Measurements from ENCODE around the gene CCDC178.

Gene CCDC178

DNA sequence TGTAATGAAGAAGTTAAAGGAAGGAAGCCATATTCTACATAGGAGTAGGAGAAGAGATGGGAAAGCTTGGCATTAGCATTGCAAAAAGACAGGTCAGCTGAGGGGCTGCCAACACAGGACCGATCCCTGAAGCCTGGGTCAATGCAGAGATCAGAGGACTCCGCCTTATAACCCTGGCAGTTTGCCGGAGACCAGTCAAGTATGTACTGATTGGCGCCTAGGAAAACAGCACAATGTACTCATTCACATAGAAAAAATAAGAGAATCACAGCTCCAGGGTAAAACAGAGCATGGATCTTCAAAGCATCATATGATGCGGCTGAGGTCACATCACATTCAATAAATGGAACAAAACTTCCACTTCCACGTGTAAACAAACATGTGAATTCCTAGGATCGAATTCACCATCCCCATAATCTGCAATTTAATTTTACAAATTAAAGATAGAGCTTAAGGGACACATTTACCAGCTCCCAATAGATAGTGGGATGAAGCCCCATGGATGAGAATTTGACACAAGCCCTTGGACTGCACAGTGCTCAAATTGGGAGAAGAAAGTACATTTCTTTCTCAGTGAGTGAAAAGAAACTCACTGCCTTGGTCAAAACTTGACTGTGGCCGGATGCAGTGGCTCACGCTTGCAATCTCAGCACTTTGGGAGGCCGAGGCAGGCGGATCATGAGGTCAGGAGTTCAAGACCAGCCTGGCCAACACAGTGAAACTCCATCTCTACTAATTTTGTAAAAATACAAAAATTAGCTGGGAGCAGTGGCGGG is 532.7 kb downstream of the CCDC178 start:
- no peaks in the 10 kb centered on the region for H3K4me1 ChIP-seq (ENCODE audit: control insufficient read depth, low read depth, low read length)
- no peak overlapping the region for H3K9ac ChIP-seq (ENCODE audit: low read length)
- H3K27ac ChIP-seq (ENCODE audit: low read length), result no peak overlapping the region
- no peaks in the 10 kb centered on the region for H3K27me3 ChIP-seq (ENCODE audit: control insufficient read depth, insufficient read depth, low read length)
- H3K9me3 ChIP-seq (ENCODE audit: control insufficient read depth, low read depth, low read length), result no peaks in the 10 kb centered on the region
- H3K36me3 ChIP-seq (ENCODE audit: control insufficient read depth, low read depth, low read length), result no peaks in the 10 kb centered on the region
- H3K4me3 ChIP-seq (ENCODE audit: low read length), result no peak overlapping the region

DNA sequence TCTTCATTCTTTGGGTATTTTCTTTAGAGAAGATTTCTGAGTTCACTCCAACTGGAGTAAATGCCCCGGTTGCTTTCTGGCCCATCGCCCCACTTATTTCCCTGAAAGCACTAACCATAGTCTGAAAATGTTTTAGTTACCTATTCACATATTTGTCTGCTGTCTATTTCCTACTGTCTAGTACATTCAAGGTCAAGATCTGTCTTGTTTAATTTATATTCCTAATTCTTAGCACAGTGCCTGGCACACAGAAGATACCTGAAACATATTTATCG is 533.3 kb downstream of the CCDC178 start:
- Histone ChIP-seq H3K9me3 (ENCODE audit: control insufficient read depth, low read depth, low read length) (no peaks in the 10 kb centered on the region), H3K9ac (ENCODE audit: low read length) (no peak overlapping the region), H3K27ac (ENCODE audit: low read length) (no peak overlapping the region), H3K4me3 (ENCODE audit: low read length) (no peak overlapping the region), H3K4me1 (ENCODE audit: control insufficient read depth, low read depth, low read length) (no peaks in the 10 kb centered on the region), H3K27me3 (ENCODE audit: control insufficient read depth, insufficient read depth, low read length) (no peaks in the 10 kb centered on the region), H3K36me3 (ENCODE audit: control insufficient read depth, low read depth, low read length) (no peaks in the 10 kb centered on the region)

DNA sequence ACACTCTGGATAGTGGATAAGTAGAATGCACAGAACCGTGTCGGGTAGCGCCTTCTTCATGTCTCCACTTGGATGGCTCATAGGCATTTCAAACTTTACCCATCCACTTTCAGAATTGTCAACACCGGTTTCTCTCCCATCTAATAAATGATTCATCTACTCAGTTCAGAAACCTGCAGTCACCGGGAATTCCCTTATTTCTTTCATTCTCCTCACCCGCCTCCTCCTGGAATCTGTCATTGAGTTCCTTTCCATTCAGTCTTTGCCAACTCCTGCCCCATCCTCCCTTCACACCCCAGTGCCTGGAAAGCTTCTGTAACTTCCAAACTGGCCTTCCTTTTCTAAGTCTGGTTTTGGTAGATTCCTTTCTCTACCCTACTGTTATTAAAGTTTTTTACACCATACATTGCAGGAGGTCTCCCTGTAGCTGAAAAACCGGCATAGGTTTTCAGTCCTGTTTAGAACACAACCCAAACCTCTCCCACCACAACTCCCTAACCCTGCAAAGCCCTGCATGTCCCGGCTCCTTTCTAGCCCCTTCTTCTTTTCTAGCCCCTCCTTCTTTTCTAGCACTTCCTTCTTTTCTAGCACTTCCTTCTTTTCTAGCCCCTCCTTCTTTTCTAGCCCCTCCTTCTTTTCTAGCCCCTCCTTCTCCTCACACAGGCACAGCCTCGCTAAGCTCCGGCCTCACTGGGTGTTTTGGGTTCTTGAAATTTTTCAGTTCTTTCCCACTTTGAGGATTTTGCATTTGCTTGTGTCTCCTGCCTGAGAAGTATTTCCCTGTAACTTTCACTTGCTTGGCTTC is 533.8 kb downstream of the CCDC178 start:
- H3K9me3 ChIP-seq (ENCODE audit: control insufficient read depth, low read depth, low read length), result no peaks in the 10 kb centered on the region
- no peak overlapping the region for H3K9ac ChIP-seq (ENCODE audit: low read length)
- H3K27me3 ChIP-seq (ENCODE audit: control insufficient read depth, insufficient read depth, low read length), result no peaks in the 10 kb centered on the region
- H3K27ac ChIP-seq (ENCODE audit: low read length), result no peak overlapping the region
- H3K4me3 ChIP-seq (ENCODE audit: low read length), result no peak overlapping the region
- no peaks in the 10 kb centered on the region for H3K36me3 ChIP-seq (ENCODE audit: control insufficient read depth, low read depth, low read length)
- no peaks in the 10 kb centered on the region for H3K4me1 ChIP-seq (ENCODE audit: control insufficient read depth, low read depth, low read length)

DNA sequence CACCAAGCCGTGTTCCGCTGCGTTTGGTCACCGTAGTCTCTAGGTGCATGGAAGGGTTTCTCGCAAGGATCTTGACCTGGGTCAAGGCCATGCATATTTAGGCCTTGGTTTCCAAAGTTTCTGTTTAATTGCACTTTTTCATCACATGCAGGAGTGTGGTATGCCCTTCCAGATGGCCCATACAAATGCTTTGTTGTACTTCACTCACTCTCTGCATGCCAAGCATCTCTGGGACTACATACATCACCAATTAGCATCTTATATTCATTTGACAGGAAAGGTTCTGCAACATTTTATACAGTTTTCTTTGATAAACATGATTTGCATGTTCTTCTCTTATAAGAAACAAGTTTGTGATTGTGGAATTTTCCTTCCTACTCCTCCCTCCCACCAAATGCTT is 534.9 kb downstream of the CCDC178 start:
- H3K9ac ChIP-seq (ENCODE audit: low read length), result no peak overlapping the region
- no peak overlapping the region for H3K4me3 ChIP-seq (ENCODE audit: low read length)
- no peaks in the 10 kb centered on the region for H3K27me3 ChIP-seq (ENCODE audit: control insufficient read depth, insufficient read depth, low read length)
- no peak overlapping the region for H3K27ac ChIP-seq (ENCODE audit: low read length)
- H3K4me1 ChIP-seq (ENCODE audit: control insufficient read depth, low read depth, low read length), result no peaks in the 10 kb centered on the region
- no peaks in the 10 kb centered on the region for H3K9me3 ChIP-seq (ENCODE audit: control insufficient read depth, low read depth, low read length)
- H3K36me3 ChIP-seq (ENCODE audit: control insufficient read depth, low read depth, low read length), result no peaks in the 10 kb centered on the region

DNA sequence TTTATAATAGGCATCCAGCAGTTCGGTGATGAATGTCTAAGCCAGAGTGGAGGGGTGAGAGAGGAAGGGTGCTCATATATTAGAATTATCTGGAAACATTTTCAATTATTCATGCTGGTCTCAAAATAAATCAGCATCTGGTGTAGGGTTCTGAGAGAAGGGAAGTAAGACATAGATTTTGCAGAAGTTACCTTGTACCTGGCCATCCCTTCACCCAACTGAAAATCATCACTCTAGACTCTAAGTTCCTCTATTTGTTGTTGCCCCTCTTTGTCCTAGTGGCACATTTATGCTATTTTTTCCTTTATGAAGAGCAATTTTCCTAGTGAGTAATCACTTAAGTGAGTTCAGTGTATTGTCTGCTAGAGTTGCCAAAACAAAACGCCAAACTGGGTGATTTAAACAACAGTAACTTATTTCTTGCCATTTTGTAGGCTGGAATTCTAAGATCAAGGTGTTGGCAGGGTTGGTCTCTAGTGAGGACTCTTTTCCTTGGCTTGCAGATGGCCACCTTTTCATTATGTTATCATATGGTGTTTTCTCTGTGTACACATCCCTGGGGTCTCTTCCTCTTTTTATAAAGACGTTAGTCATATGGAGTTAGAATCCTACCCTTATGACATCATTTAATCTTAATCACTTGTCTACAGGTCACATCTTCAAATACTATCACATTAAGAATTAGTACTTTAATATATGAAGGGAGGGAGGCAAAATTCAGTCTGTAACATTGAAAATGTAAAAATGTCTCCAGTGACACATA is 537.8 kb downstream of the CCDC178 start:
- Histone ChIP-seq H3K9ac (ENCODE audit: low read length) (no peak overlapping the region), H3K27ac (ENCODE audit: low read length) (no peak overlapping the region), H3K4me1 (ENCODE audit: control insufficient read depth, low read depth, low read length) (no peaks in the 10 kb centered on the region), H3K27me3 (ENCODE audit: control insufficient read depth, insufficient read depth, low read length) (no peaks in the 10 kb centered on the region), H3K4me3 (ENCODE audit: low read length) (no peak overlapping the region), H3K9me3 (ENCODE audit: control insufficient read depth, low read depth, low read length) (peaks cover 5% of the 10 kb centered on the region), H3K36me3 (ENCODE audit: control insufficient read depth, low read depth, low read length) (no peaks in the 10 kb centered on the region)

DNA sequence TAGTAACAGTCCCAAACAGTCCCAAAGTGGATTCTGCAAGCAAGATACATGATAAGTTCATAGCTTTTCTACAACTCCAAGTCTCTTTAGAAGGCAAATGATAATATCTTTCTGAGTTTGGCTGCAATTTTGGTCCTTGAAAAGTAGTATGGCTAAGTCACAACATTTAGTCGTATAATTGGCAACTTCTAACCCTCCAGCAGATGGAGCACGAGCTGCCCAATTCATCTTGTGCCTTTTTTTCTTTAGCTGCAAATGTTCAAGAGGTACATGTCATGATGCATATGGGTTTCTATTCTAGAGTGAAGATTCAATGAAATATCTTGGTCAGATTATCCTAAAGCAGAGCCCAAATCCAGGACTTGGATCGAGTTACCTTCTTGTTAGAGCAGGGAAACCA is 540.7 kb downstream of the CCDC178 start:
- no peaks in the 10 kb centered on the region for H3K4me1 ChIP-seq (ENCODE audit: control insufficient read depth, low read depth, low read length)
- no peaks in the 10 kb centered on the region for H3K27me3 ChIP-seq (ENCODE audit: control insufficient read depth, insufficient read depth, low read length)

DNA sequence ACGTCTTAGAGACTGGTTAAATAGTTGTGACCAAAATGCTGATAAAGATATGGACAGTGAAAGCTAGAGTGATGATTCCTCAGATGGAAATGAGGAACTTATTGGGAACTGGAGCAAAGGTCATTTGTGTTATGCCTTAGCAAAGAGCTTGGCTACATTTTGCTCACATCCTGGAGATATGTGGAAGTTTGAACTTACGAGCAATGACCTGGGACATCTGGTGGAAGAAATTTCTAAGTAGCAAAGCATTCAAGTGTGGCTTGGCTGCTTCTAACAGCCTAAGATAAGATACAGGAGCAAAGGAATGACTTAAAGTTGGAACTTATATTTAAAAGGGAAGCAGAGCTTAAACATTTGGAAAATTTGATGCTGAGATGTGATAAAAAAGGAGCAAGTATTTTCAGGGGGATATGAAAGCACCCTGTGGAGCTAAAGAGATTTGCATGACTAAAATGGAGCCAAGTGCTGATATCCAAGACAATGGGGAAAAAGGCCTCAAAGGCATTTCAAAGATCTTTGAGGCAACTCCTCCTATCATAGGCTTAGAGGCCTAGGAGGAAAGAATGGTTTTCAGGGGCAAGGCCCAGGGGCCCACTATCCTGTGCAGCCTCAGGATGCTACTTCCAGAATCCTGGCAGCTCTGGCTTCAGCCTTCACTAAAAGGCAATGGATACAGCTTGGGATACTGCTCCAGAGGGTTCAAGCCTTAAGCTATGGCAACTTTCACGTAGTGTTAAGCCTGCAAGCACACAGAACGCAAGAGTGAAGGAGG is 543.6 kb downstream of the CCDC178 start:
- no peak overlapping the region for H3K9ac ChIP-seq (ENCODE audit: low read length)
- H3K27ac ChIP-seq (ENCODE audit: low read length), result no peak overlapping the region
- H3K27me3 ChIP-seq (ENCODE audit: control insufficient read depth, insufficient read depth, low read length), result no peaks in the 10 kb centered on the region
- H3K36me3 ChIP-seq (ENCODE audit: control insufficient read depth, low read depth, low read length), result no peaks in the 10 kb centered on the region
- H3K4me3 ChIP-seq (ENCODE audit: low read length), result no peak overlapping the region
- H3K9me3 ChIP-seq (ENCODE audit: control insufficient read depth, low read depth, low read length), result peaks cover 20% of the 10 kb centered on the region
- H3K4me1 ChIP-seq (ENCODE audit: control insufficient read depth, low read depth, low read length), result no peaks in the 10 kb centered on the region

More for the DNA sequence above, 540.7 kb downstream of the CCDC178 start:
- peaks cover 20% of the 10 kb centered on the region for H3K9me3 ChIP-seq (ENCODE audit: control insufficient read depth, low read depth, low read length)
- H3K27ac ChIP-seq (ENCODE audit: low read length), result no peak overlapping the region
- H3K4me3 ChIP-seq (ENCODE audit: low read length), result no peak overlapping the region
- no peaks in the 10 kb centered on the region for H3K36me3 ChIP-seq (ENCODE audit: control insufficient read depth, low read depth, low read length)
- no peak overlapping the region for H3K9ac ChIP-seq (ENCODE audit: low read length)

DNA sequence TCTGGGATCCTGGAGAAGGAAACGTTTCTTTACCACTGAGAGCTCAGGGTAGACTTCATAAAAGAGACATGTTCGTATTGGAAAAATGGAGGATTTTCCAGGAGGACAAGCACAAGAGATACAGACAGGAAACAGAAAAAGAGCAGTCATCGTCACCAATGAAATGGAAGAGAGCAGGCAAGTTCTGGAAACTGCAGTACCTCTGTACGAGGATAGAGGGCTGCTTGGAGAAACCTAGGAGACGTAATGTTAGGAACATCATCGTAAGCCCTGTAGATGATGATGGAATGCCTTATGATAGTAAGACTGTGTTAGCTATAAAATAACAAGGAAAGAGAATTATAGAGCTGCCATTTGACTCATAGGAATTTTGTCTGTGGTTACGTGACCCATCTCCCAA is 546.6 kb downstream of the CCDC178 start:
- no peak overlapping the region for H3K27ac ChIP-seq (ENCODE audit: low read length)
- H3K9ac ChIP-seq (ENCODE audit: low read length), result no peak overlapping the region
- no peaks in the 10 kb centered on the region for H3K27me3 ChIP-seq (ENCODE audit: control insufficient read depth, insufficient read depth, low read length)
- H3K9me3 ChIP-seq (ENCODE audit: control insufficient read depth, low read depth, low read length), result peaks cover 20% of the 10 kb centered on the region
- H3K36me3 ChIP-seq (ENCODE audit: control insufficient read depth, low read depth, low read length), result no peaks in the 10 kb centered on the region
- no peak overlapping the region for H3K4me3 ChIP-seq (ENCODE audit: low read length)
- peaks cover 20% of the 10 kb centered on the region for H3K4me1 ChIP-seq (ENCODE audit: control insufficient read depth, low read depth, low read length)

DNA sequence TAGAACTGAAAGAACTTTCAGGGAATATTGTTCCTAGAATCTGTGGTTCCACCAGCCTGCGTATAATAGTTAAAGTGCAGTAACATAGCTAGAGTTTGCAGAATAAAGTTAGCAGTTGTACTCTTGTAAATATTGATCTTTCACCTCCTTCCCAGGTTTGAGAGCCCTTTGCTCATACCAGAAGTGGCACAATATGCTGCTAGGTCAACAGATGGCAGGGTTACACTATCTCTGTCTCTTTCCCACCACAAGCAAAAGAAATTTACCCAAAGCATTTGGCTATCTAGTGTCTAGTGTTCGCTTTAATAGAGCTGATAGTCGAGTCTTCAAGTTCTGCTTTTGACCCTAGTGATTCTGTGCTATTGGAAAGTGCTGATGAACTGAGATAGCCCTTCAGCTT is 548.7 kb downstream of the CCDC178 start:
- Histone ChIP-seq H3K27me3 (ENCODE audit: control insufficient read depth, insufficient read depth, low read length) (no peaks in the 10 kb centered on the region), H3K4me3 (ENCODE audit: low read length) (no peak overlapping the region), H3K9ac (ENCODE audit: low read length) (no peak overlapping the region), H3K36me3 (ENCODE audit: control insufficient read depth, low read depth, low read length) (no peaks in the 10 kb centered on the region), H3K4me1 (ENCODE audit: control insufficient read depth, low read depth, low read length) (peaks cover 29% of the 10 kb centered on the region), H3K9me3 (ENCODE audit: control insufficient read depth, low read depth, low read length) (peaks cover 6% of the 10 kb centered on the region), H3K27ac (ENCODE audit: low read length) (no peak overlapping the region)

DNA sequence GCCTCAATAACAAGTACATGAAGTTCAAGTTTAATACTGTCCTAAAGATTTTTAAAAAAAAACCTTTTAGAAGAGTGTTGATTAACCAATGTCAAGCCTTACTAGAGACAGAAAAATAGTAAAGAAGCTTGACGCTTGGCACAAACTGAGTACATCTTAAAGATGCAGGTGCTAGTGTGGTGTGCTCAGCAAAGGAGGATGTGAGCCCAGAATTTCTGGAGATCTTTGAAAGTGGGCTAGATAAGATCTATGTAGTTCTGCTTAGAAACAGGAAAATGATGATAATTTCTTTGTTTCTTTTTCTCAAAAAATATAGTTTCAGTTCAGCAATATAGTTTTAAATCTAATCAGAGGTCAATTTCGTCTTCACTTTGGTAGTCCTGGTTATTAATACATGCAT is 549.4 kb downstream of the CCDC178 start:
- H3K27ac ChIP-seq (ENCODE audit: low read length), result no peak overlapping the region
- no peaks in the 10 kb centered on the region for H3K9me3 ChIP-seq (ENCODE audit: control insufficient read depth, low read depth, low read length)
- H3K4me1 ChIP-seq (ENCODE audit: control insufficient read depth, low read depth, low read length), result peaks cover 29% of the 10 kb centered on the region
- no peaks in the 10 kb centered on the region for H3K36me3 ChIP-seq (ENCODE audit: control insufficient read depth, low read depth, low read length)
- H3K9ac ChIP-seq (ENCODE audit: low read length), result no peak overlapping the region
- no peaks in the 10 kb centered on the region for H3K27me3 ChIP-seq (ENCODE audit: control insufficient read depth, insufficient read depth, low read length)
- no peak overlapping the region for H3K4me3 ChIP-seq (ENCODE audit: low read length)
